Mammary epithelial cell (primary cell): ENCODE data around the gene SLC25A30.

Experiments
- CTCF ChIP-seq, 2 donors: IDR thresholded peaks in 1 of 2; conservative IDR thresholded peaks in 1 of 2; 2 replicates each; pipeline ENCODE4 v1.5.1; 2011 to 2012; ENCODE audit warnings: inconsistent platforms in 2 of 2, low read length in 2 of 2, mild to moderate bottlenecking in 2 of 2, control low read depth in 1 of 2, low read depth in 1 of 2; ENCODE audit not compliant: insufficient read depth in 1 of 2; ENCODE audit errors: extremely low read depth in 1 of 2
- EZH2 ChIP-seq: IDR thresholded peaks from 2 replicates; pipeline ENCODE4 v1.6.1; 2012; ENCODE audit warnings: low read length, inconsistent platforms, borderline replicate concordance

GRCh38 chr13:45422731-45423292, 4.6 kb upstream of the SLC25A30 start:
- TF ChIP-seq CTCF (conservative IDR thresholded peaks at IDR 0.05 in 1 of 2, IDR thresholded peaks at IDR 0.05 in 1 of 2; ENCODE audit: extremely low read depth in 1 of 2, insufficient read depth in 1 of 2, low read depth in 1 of 2, low read length in 2 of 2), result no peak
- no peak for TF ChIP-seq EZH2
